Erythroblast (primary cell): ENCODE data around the gene TYMP.

ENCODE experiments used
- GATA1 ChIP-seq: IDR thresholded peaks from 2 replicates; pipeline ENCODE4 v1.6.1; 2011; ENCODE audit warnings: low read depth, mild to moderate bottlenecking, control low read depth, low read length, moderate library complexity
- POLR2A ChIP-seq: IDR thresholded peaks from 2 replicates; pipeline ENCODE4 v1.6.1; 2011; ENCODE audit warnings: mild to moderate bottlenecking, low read length

- TF ChIP-seq POLR2A (no peak), GATA1 (no peak)
Measured at GRCh38 chr22:50560034-50560433, 30.2 kb upstream of the TYMP start.
